Stomach (tissue), 4 donors: ENCODE results near the gene RTN4R.
"Not testable (repeated sequence)": the region's sequence is repeated elsewhere in the genome, so short reads cannot be mapped to it uniquely, and the experiment has no call there.

Experiments
- POLR2A ChIP-seq, 4 donors: fragments of 450-650 bp; IDR thresholded peaks; one replicate each; pipeline ENCODE4 v1.6.1; 2016; ENCODE audit warnings: antibody characterized with exemption in 4 of 4, control low read depth in 2 of 4, mild to moderate bottlenecking in 1 of 4, moderate library complexity in 1 of 4
- POLR2AphosphoS5 ChIP-seq, 3 donors: sonication (generic); formaldehyde crosslinking; IDR thresholded peaks; one replicate each; pipeline ENCODE4 v1.6.1; 2016; ENCODE audit warnings: antibody characterized with exemption in 3 of 3
- TF ChIP-seq, protein P1 (sequence below), 7 experiments: fragments of 450-650 bp in 4 of 7; fragments of 200-600 bp in 3 of 7; sonication (generic) in 3 of 7; IDR thresholded peaks; one replicate each; pipeline ENCODE4 v1.5.1; 2016 to 2019; ENCODE audit warnings: antibody characterized with exemption in 7 of 7, control low read depth in 2 of 7, mild to moderate bottlenecking in 1 of 7

DNA sequence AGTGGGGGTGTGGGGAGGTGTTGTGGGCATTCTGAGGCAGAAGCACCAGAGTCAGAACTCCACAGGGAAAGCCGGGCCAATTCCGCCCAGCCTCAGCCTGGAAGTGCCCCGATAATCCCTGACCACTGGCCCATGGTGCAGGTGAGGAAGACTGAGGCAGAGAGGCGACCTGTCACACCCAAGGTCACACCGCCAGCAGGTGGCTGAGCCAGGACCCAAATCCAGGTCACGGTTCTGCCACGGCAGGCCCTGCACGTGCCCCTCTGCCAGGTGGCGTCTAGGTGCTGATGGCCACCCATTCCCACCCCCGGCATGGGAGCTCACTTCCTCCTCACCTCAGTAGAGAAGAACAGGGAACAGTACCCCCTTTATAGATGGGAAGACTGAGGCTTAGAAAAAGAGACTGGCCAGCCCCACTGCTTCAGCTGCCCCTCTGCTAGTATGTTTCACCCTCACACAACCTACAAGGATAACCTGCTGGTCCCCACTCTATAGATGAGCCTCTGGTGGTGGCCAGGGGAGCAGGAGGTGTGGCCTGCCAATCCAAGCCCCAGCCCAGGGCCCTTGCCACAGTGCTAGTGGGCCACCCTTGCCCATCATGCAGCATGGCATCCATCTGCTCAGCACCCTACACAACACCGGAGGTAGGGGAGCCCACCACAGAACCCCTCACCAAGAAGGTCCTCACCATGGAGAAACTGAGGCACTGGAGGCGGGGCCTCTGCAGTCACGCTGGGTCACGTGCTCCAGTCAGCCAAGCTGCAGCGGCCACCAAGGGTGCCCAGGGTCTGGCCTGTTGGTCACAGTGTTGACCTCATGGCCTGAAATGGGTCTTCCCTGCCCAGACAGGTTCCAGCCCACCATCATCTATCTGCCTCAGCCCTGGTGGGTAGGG is 2.1 kb downstream of the RTN4R start:
- not testable (repeated sequence) for TF ChIP-seq POLR2A, POLR2AphosphoS5 (IDR thresholded peaks at IDR 0.05)
- TF ChIP-seq, protein P1, sequence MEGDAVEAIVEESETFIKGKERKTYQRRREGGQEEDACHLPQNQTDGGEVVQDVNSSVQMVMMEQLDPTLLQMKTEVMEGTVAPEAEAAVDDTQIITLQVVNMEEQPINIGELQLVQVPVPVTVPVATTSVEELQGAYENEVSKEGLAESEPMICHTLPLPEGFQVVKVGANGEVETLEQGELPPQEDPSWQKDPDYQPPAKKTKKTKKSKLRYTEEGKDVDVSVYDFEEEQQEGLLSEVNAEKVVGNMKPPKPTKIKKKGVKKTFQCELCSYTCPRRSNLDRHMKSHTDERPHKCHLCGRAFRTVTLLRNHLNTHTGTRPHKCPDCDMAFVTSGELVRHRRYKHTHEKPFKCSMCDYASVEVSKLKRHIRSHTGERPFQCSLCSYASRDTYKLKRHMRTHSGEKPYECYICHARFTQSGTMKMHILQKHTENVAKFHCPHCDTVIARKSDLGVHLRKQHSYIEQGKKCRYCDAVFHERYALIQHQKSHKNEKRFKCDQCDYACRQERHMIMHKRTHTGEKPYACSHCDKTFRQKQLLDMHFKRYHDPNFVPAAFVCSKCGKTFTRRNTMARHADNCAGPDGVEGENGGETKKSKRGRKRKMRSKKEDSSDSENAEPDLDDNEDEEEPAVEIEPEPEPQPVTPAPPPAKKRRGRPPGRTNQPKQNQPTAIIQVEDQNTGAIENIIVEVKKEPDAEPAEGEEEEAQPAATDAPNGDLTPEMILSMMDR (IDR thresholded peaks at IDR 0.05) = not testable (repeated sequence)
